Osteocyte (in vitro differentiated cells): Measurements from ENCODE around the gene RBMS3. TPM values are rescaled to one million over a fixed set of nuclear protein-coding genes. Genes with fewer than 3 reads are reported as not detected.
A peak's percentile ranks its signal among the peaks of the same experiment; 100 is the strongest.

Experiments
- DNase-seq: peaks from one replicate; pipeline ENCODE4 v3.0.0; 2021; ENCODE audit warnings: mixed read lengths; ENCODE audit not compliant: unreplicated experiment; ENCODE audit errors: extremely low spot score
- H3K27ac Mint-ChIP-seq: one replicate; pipeline ENCODE4 v1.8.0; 2021; ENCODE audit warnings: mild to moderate bottlenecking, mixed read lengths; ENCODE audit not compliant: unreplicated experiment
- H3K27me3 Mint-ChIP-seq: one replicate; pipeline ENCODE4 v1.8.0; 2021; ENCODE audit warnings: mixed read lengths; ENCODE audit not compliant: unreplicated experiment
- H3K36me3 Mint-ChIP-seq: one replicate; pipeline ENCODE4 v1.8.0; 2021; ENCODE audit warnings: mixed read lengths; ENCODE audit not compliant: unreplicated experiment
- H3K4me1 Mint-ChIP-seq: one replicate; pipeline ENCODE4 v1.8.0; 2021; ENCODE audit warnings: mixed read lengths; ENCODE audit not compliant: unreplicated experiment
- H3K4me3 Mint-ChIP-seq: one replicate; pipeline ENCODE4 v1.8.0; 2021; ENCODE audit warnings: mild to moderate bottlenecking, moderate library complexity, mixed read lengths; ENCODE audit not compliant: unreplicated experiment
- H3K9me3 Mint-ChIP-seq: one replicate; pipeline ENCODE4 v1.8.0; 2021; ENCODE audit warnings: mixed read lengths; ENCODE audit not compliant: unreplicated experiment
- CTCF ChIP-seq: fragments of 200-600 bp; sonication (generic); IDR thresholded peaks from 2 replicates; pipeline ENCODE4 v1.5.0; 2021; ENCODE audit warnings: antibody characterized with exemption, mild to moderate bottlenecking, moderate library complexity
- total RNA-seq: library from RNA; stranded (reverse); gene quantifications from 2 replicates; pipeline ENCODE4 v1.2.1, GENCODE V29; 2021

RBMS3 gene
- total RNA-seq, 1 donor from 2014 or later: 64.2 TPM

GRCh38 chr3:29265509-29266072 lies 15.3 kb upstream of the RBMS3 start:
- H3K9me3 Mint-ChIP-seq: no peaks in the 10 kb centered on the region
- H3K4me1 Mint-ChIP-seq: peaks cover 14% of the 10 kb centered on the region
- DNase-seq: no peak
- peaks cover 2% of the 10 kb centered on the region for H3K36me3 Mint-ChIP-seq
- TF ChIP-seq CTCF: no peak
- no peaks in the 10 kb centered on the region for H3K27me3 Mint-ChIP-seq
- H3K4me3 Mint-ChIP-seq: no peak overlapping the region
- H3K27ac Mint-ChIP-seq: peak overlapping the region; percentile 59

- DNase-seq: no peak
- H3K27me3 Mint-ChIP-seq: no peaks in the 10 kb centered on the region
- peaks cover 2% of the 10 kb centered on the region for H3K36me3 Mint-ChIP-seq
- no peak for TF ChIP-seq CTCF
- no peaks in the 10 kb centered on the region for H3K9me3 Mint-ChIP-seq
- peaks cover 14% of the 10 kb centered on the region for H3K4me1 Mint-ChIP-seq
- no peak overlapping the region for H3K27ac Mint-ChIP-seq
- H3K4me3 Mint-ChIP-seq: no peak overlapping the region
These were observed 13.6 kb upstream of the RBMS3 start for GRCh38 chr3:29267226-29267625.

GRCh38 chr3:29268651-29269050 lies 12.2 kb upstream of the RBMS3 start:
- Mint-ChIP-seq H3K4me1 (peaks cover 14% of the 10 kb centered on the region), H3K4me3 (no peak overlapping the region), H3K27ac (no peak overlapping the region), H3K9me3 (no peaks in the 10 kb centered on the region), H3K27me3 (no peaks in the 10 kb centered on the region), H3K36me3 (no peaks in the 10 kb centered on the region)
- TF ChIP-seq CTCF: no peak
- DNase-seq: no peak

- Mint-ChIP-seq H3K27me3 (no peaks in the 10 kb centered on the region), H3K9me3 (no peaks in the 10 kb centered on the region), H3K4me1 (peaks cover 6% of the 10 kb centered on the region), H3K36me3 (no peaks in the 10 kb centered on the region), H3K27ac (no peak overlapping the region), H3K4me3 (no peak overlapping the region)
- DNase-seq: no peak
- no peak for TF ChIP-seq CTCF
These were observed 10.1 kb upstream of the RBMS3 start for GRCh38 chr3:29270752-29271151.

GRCh38 chr3:29271475-29271874 lies 9.4 kb upstream of the RBMS3 start:
- no peak overlapping the region for H3K27ac Mint-ChIP-seq
- no peaks in the 10 kb centered on the region for H3K27me3 Mint-ChIP-seq
- no peaks in the 10 kb centered on the region for H3K4me1 Mint-ChIP-seq
- H3K4me3 Mint-ChIP-seq: no peak overlapping the region
- no peak for DNase-seq
- no peaks in the 10 kb centered on the region for H3K36me3 Mint-ChIP-seq
- TF ChIP-seq CTCF: no peak
- H3K9me3 Mint-ChIP-seq: no peaks in the 10 kb centered on the region
